OCI-LY3 (cell line): ENCODE data around the gene AVEN.

ENCODE experiments used
- EZH2phosphoT487 ChIP-seq: fragments of 200-600 bp; shearing (Covaris generic); IDR thresholded peaks from 2 replicates; pipeline ENCODE4 v1.6.1; 2018; ENCODE audit warnings: antibody characterized with exemption, mixed run types, low read depth
- TF ChIP-seq, protein P1 (sequence below): fragments of 200-600, 300-600 bp; sonication (generic); IDR thresholded peaks from 2 replicates; pipeline ENCODE4 v1.5.1; 2014; ENCODE audit warnings: antibody characterized with exemption, low read length, low read depth

DNA sequence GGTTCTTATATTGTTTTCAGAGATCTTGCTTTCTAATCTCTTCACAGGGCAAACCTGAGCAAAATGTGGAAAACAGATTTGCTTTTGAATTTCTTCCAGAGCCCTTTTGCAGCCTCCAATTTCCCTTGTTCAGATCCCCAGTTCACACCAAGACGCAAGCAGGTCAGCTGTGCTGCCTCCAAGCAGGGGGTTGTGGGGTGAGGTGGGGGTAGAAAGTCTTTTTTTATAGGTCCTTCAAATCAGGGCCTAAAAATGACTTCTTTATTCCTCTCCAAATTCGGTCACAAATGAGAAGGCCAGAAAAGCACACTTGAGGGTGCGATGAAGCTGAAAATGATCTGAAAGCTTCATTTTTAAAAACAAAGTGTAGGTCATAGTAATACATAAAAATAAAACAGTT, 26.3 kb upstream of the AVEN start:
- TF ChIP-seq, protein P1, sequence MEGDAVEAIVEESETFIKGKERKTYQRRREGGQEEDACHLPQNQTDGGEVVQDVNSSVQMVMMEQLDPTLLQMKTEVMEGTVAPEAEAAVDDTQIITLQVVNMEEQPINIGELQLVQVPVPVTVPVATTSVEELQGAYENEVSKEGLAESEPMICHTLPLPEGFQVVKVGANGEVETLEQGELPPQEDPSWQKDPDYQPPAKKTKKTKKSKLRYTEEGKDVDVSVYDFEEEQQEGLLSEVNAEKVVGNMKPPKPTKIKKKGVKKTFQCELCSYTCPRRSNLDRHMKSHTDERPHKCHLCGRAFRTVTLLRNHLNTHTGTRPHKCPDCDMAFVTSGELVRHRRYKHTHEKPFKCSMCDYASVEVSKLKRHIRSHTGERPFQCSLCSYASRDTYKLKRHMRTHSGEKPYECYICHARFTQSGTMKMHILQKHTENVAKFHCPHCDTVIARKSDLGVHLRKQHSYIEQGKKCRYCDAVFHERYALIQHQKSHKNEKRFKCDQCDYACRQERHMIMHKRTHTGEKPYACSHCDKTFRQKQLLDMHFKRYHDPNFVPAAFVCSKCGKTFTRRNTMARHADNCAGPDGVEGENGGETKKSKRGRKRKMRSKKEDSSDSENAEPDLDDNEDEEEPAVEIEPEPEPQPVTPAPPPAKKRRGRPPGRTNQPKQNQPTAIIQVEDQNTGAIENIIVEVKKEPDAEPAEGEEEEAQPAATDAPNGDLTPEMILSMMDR = no peak
- no peak for TF ChIP-seq EZH2phosphoT487
